ENCODE data around the gene EIPR1. TPM values are rescaled to one million over a fixed set of nuclear protein-coding genes. Genes with fewer than 3 reads are reported as not detected.
"Not testable (repeated sequence)": the region's sequence is repeated elsewhere in the genome, so short reads cannot be mapped to it uniquely, and the experiment has no call there.

The EIPR1 gene
- total RNA-seq, 2 donors from 2014 or later = 26.1 to 45.7 TPM

- Mint-ChIP-seq H3K4me1 (peaks cover 4% of the 10 kb centered on the region), H3K4me3 (no peak overlapping the region), H3K27me3 (no peaks in the 10 kb centered on the region), H3K36me3 (ENCODE audit: low read depth) (peaks cover 54% of the 10 kb centered on the region), H3K9me3 (no peaks in the 10 kb centered on the region), H3K27ac (no peak overlapping the region)
- no peak for ATAC-seq (replicated peaks)
These were observed 10.2 kb upstream of the EIPR1 start for GRCh38 chr2:3387644-3388411.

GRCh38 chr2:3387011-3387410 is 9.4 kb upstream of the EIPR1 start:
- Mint-ChIP-seq H3K9me3 (no peaks in the 10 kb centered on the region), H3K27ac (no peak overlapping the region), H3K4me1 (peaks cover 4% of the 10 kb centered on the region), H3K36me3 (ENCODE audit: low read depth) (peaks cover 47% of the 10 kb centered on the region), H3K4me3 (no peak overlapping the region), H3K27me3 (no peaks in the 10 kb centered on the region)
- no peak for ATAC-seq (replicated peaks)

GRCh38 chr2:3386448-3386958 is 8.9 kb upstream of the EIPR1 start:
- no peaks in the 10 kb centered on the region for H3K27me3 Mint-ChIP-seq
- H3K4me3 Mint-ChIP-seq = no peak overlapping the region
- H3K27ac Mint-ChIP-seq = no peak overlapping the region
- H3K9me3 Mint-ChIP-seq = no peaks in the 10 kb centered on the region
- peaks cover 7% of the 10 kb centered on the region for H3K4me1 Mint-ChIP-seq
- peaks cover 47% of the 10 kb centered on the region for H3K36me3 Mint-ChIP-seq (ENCODE audit: low read depth)
- ATAC-seq (replicated peaks) = no peak

- Mint-ChIP-seq H3K27ac (peak within 1 kb of the TSS; percentile 98), H3K9me3 (no peaks in the 10 kb centered on the region), H3K4me3 (peak within 1 kb of the TSS; percentile 98), H3K27me3 (no peaks in the 10 kb centered on the region), H3K36me3 (ENCODE audit: low read depth) (peaks cover 23% of the 10 kb centered on the region), H3K4me1 (peaks cover 21% of the 10 kb centered on the region)
- peak; percentile 78 for ATAC-seq (replicated peaks)
These were observed 2.3 kb upstream of the EIPR1 start, which contains the start of gene TRAPPC12 for GRCh38 chr2:3379647-3380534. Gene TRAPPC12, plus strand, starts transcription at chr2:3379694. Its CDS starts 7,930 bp downstream, at chr2:3387624.

GRCh38 chr2:3379339-3379646 is 1.7 kb upstream of the EIPR1 start:
- Mint-ChIP-seq H3K27ac (peak overlapping the region; percentile 98), H3K36me3 (ENCODE audit: low read depth) (peaks cover 23% of the 10 kb centered on the region), H3K4me3 (peak overlapping the region; percentile 98), H3K9me3 (no peaks in the 10 kb centered on the region), H3K4me1 (peaks cover 21% of the 10 kb centered on the region), H3K27me3 (no peaks in the 10 kb centered on the region)
- no peak for ATAC-seq (replicated peaks)

- H3K9me3 Mint-ChIP-seq = no peaks in the 10 kb centered on the region
- H3K27me3 Mint-ChIP-seq = no peaks in the 10 kb centered on the region
- ATAC-seq (replicated peaks) = peak; percentile 54
- peaks cover 21% of the 10 kb centered on the region for H3K4me1 Mint-ChIP-seq
- H3K27ac Mint-ChIP-seq = peak overlapping the region; percentile 98
- H3K36me3 Mint-ChIP-seq (ENCODE audit: low read depth) = peaks cover 23% of the 10 kb centered on the region
- peak overlapping the region; percentile 98 for H3K4me3 Mint-ChIP-seq
These were observed 373 bp downstream of the EIPR1 start for GRCh38 chr2:3377279-3377611.

- Mint-ChIP-seq H3K4me3 (peak overlapping the region; percentile 98), H3K27me3 (no peaks in the 10 kb centered on the region), H3K9me3 (no peaks in the 10 kb centered on the region), H3K36me3 (ENCODE audit: low read depth) (peaks cover 20% of the 10 kb centered on the region), H3K4me1 (peaks cover 21% of the 10 kb centered on the region), H3K27ac (peak overlapping the region; percentile 98)
- ATAC-seq (replicated peaks) = no peak
These were observed 797 bp downstream of the EIPR1 start for GRCh38 chr2:3376821-3377220.

GRCh38 chr2:3369340-3370181 is 8.1 kb downstream of the EIPR1 start:
- H3K4me1 Mint-ChIP-seq; H3K27me3 Mint-ChIP-seq; H3K27ac Mint-ChIP-seq; ATAC-seq (replicated peaks); H3K4me3 Mint-ChIP-seq; H3K9me3 Mint-ChIP-seq: not testable (repeated sequence)
- H3K36me3 Mint-ChIP-seq (ENCODE audit: low read depth) = peaks cover 16% of the 10 kb centered on the region

GRCh38 chr2:3368261-3368722 is 9.3 kb downstream of the EIPR1 start:
- Mint-ChIP-seq H3K9me3 (no peaks in the 10 kb centered on the region), H3K27me3 (no peaks in the 10 kb centered on the region), H3K36me3 (ENCODE audit: low read depth) (peaks cover 16% of the 10 kb centered on the region), H3K27ac (no peak overlapping the region), H3K4me1 (peaks cover 11% of the 10 kb centered on the region), H3K4me3 (no peak overlapping the region)
- no peak for ATAC-seq (replicated peaks)

- Mint-ChIP-seq H3K9me3 (no peaks in the 10 kb centered on the region), H3K4me3 (no peak overlapping the region), H3K27ac (no peak overlapping the region), H3K36me3 (ENCODE audit: low read depth) (peaks cover 16% of the 10 kb centered on the region), H3K27me3 (no peaks in the 10 kb centered on the region), H3K4me1 (peaks cover 20% of the 10 kb centered on the region)
- no peak for ATAC-seq (replicated peaks)
These were observed 12.4 kb downstream of the EIPR1 start for GRCh38 chr2:3365219-3365618.

- Mint-ChIP-seq H3K27me3 (no peaks in the 10 kb centered on the region), H3K9me3 (no peaks in the 10 kb centered on the region), H3K27ac (no peak overlapping the region), H3K4me1 (peaks cover 16% of the 10 kb centered on the region), H3K36me3 (ENCODE audit: low read depth) (peaks cover 10% of the 10 kb centered on the region), H3K4me3 (no peak overlapping the region)
- no peak for ATAC-seq (replicated peaks)
These were observed 15.9 kb downstream of the EIPR1 start for GRCh38 chr2:3361518-3362389.

- no peak overlapping the region for H3K27ac Mint-ChIP-seq
- ATAC-seq (replicated peaks) = no peak
- no peaks in the 10 kb centered on the region for H3K9me3 Mint-ChIP-seq
- peaks cover 23% of the 10 kb centered on the region for H3K36me3 Mint-ChIP-seq (ENCODE audit: low read depth)
- H3K4me3 Mint-ChIP-seq = no peak overlapping the region
- H3K4me1 Mint-ChIP-seq = peaks cover 5% of the 10 kb centered on the region
- no peaks in the 10 kb centered on the region for H3K27me3 Mint-ChIP-seq
These were observed 19.7 kb downstream of the EIPR1 start for GRCh38 chr2:3357926-3358325.

GRCh38 chr2:3357446-3357845 is 20.2 kb downstream of the EIPR1 start:
- not testable (repeated sequence) for ATAC-seq (replicated peaks); H3K27me3 Mint-ChIP-seq

More at GRCh38 chr2:3357446-3357845, 20.2 kb downstream of the EIPR1 start:
- H3K36me3 Mint-ChIP-seq (ENCODE audit: low read depth) = peaks cover 27% of the 10 kb centered on the region
- not testable (repeated sequence) for H3K4me3 Mint-ChIP-seq, H3K27ac Mint-ChIP-seq, H3K9me3 Mint-ChIP-seq, H3K4me1 Mint-ChIP-seq
